Fibroblast of lung (primary cell): Measurements from ENCODE around the gene IARS1.

ENCODE experiments used
- CTCF ChIP-seq, 2 donors: IDR thresholded peaks in 1 of 2; conservative IDR thresholded peaks in 1 of 2; 1 replicate in 1 of 2; 2 replicates in 1 of 2; pipeline ENCODE4 v1.5.1; 2011 to 2012; ENCODE audit warnings: low read length in 2 of 2, control low read depth in 1 of 2, inconsistent platforms in 1 of 2, low read depth in 1 of 2, mild to moderate bottlenecking in 1 of 2
- EZH2 ChIP-seq: IDR thresholded peaks from 2 replicates; pipeline ENCODE4 v1.5.1; 2012; ENCODE audit warnings: low read length, control low read depth, mild to moderate bottlenecking; ENCODE audit errors: missing control alignments

- TF ChIP-seq CTCF (conservative IDR thresholded peaks at IDR 0.05 in 1 of 2, IDR thresholded peaks at IDR 0.05 in 1 of 2; ENCODE audit: low read depth in 1 of 2, low read length in 2 of 2) (no peak), EZH2 (no peak)
Measured at GRCh38 chr9:92265154-92265553, 28.3 kb downstream of the IARS1 start.
